Activated CD4-positive, alpha-beta T cell treated with anti-CD3 and anti-CD28 coated beads, Interleukin-2, Interleukin-6, amounts not matched to agents 100 ng/mL and 50 ng/mL, durations not matched to agents 16 hours and 8 hours (primary cell): ENCODE data around the gene CDC73.

Experiments
- DNase-seq: peaks from one replicate; pipeline ENCODE4 v3.0.0-alpha.2; 2020

Gene CDC73

DNA sequence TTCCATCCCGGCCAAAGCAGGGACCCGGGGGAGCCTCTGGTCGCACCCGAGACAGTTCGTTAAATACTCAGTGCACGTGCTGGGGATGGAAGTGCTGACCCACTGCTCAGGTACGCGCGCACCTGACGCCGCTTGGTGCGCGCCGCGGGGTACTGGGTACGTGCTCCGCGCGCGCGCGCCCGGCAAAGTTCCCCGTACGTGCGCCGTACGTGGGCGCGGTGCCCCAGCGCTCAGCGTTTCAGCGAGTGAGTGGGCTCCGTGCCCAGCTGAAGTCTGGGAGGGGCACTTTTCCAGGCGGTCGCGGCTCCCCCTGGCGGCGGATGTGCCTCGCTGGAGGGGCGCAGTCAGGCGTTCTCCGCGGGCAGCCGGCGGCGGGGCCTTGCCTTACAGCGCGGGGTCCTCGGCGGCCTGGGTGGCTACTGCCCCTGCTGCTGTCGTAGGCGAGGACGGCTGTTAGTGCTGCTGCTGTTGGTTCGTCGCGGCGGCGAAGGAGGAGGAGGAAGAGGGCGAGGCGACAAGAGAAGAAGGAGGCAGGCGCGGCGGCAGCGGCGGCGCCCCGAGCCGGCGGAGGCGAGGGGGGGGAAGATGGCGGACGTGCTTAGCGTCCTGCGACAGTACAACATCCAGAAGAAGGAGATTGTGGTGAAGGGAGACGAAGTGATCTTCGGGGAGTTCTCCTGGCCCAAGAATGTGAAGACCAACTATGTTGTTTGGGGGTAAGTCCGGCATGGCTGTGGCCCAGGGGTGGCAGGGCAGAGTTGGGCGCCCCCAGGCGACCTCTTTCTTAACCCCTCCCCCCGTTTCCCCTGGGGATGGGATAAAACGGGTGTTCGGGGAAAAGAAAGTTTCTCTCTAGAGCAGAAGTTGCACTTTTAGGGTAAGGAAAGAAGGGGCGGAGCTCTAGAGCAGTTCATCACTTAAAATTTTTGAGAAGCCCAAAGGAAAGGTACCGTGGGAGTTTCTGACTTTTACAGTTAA lies at the start of gene CDC73:
CDC73 (plus strand) TSS at position 416 of the 978 bp plus-strand sequence; CDS start at position 586, 170 bp downstream.
- peak; percentile 99 for DNase-seq

DNA sequence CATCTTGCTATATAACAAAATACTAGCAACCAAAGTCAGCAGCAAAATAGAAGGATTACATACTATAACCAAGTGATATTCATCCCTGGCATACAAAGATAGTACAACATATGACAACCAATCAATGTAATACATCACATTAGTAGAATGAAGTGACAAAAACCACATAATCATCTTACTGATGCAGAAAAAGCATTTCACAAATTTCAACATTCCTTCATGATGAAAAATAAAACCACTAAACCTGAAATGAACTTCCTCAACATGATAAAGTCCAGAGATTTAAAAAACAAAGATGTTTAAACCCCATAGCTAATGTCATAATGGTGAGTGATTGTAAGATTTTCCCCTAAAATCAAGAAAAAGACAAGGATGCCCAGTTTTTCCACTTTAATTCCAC lies 43.8 kb upstream of the CDC73 start:
- DNase-seq = no peak

DNA sequence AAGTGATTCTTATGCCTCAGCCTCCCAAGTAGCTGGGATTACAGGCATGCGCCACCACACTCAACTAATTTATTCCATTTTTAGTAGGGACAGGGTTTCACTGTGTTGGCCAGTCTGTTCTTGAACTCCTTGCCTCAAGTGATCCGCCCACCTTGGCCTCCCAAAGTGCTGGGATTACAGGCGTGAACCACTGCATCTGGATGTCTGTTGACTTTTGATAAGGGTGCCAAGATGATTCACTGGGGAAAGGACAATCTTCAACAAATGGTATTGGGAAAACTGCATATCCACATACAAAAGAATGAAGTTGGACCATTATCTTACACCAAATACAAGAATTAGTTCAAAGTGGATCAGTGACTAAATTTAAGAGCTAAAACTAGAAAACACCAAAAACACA lies 42.6 kb upstream of the CDC73 start:
- DNase-seq = no peak

DNA sequence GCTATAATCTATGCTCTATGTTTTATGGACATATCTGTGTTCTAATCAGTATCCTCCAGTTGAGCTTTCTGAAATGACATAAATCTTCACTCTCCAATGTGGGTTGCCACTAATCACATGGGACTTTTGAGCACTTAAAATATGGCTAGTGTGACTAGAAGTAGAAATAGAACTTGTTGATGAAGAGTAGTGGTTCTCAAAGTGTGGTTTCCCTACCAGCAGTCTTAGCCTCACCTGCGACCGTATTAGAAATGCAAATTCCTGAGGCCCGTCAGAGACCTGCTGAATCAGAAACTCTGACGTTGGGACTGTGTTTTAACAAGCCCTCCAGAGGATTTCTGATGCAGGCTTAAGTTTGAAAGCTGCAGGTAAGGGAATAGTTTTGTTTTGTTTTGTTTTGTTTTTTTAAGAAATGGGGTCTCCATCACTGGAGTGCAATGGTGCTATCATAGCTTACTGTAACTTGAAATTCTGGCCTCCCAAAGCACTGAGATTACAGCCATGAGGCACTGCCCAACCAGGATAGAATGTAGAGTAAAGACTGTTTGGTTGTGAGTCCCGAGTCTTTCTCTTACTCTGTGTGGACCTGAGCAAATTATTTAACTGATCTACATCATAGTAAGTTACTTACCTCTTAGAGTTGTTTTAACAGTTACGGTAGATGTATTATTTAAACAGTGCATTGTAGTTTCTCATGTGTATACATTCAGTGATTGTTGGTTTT lies 38.3 kb upstream of the CDC73 start:
- no peak for DNase-seq

DNA sequence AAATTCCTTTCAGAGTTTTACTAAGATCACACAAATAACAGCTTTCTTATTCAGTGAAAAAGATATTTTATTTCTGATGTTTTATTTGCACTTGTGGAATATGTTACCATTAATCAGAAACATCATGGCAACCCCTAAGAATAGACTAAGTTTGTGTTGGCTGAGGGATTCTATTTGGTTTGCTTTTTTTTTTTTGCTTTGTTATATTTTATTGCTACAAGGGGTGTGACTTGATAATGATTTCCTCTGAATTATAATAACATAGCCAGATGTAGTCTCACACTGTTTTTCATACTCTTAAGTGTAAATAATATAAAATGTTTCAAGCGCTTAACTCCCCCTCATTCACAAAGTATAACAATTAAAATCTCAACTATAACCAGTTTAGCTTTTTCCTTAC lies 36.6 kb upstream of the CDC73 start:
- DNase-seq = no peak

DNA sequence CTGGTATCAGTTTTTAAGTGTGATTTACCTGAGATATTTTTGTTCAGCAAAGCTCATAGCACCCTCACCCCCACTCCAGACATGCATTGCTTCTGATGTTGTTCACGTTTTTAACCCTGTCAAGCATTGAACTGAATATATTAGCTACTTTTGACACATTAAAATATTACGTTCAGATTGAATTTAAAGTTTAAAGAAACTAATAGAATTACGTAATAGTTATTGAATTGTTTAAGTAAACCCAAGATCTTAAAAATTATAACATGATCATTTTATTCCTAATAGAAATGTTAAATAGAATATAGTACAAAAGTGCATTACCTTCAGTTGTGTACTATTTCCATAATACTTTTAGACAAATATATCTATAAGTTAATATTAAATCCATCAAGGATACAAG lies 35.5 kb upstream of the CDC73 start:
- DNase-seq = no peak

DNA sequence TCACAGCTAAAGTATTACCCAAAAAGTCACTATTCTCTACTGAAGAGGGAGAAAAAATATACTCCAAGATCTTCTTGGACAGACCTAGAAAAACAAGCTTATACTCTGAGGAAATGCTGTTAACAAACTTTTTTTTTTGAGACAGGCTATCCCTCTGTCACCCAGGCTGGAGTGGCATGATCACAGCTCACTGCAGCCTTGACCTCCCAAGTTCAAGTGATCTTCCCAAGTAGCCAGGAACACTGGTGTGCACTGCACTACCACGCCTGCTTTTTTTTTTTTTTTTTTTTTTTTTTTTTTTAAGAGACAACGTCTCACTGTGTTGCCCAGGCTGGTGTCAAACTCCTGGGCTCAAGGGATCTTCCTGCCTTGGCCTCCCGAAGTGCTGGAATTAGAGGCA lies 33.9 kb upstream of the CDC73 start:
- no peak for DNase-seq

DNA sequence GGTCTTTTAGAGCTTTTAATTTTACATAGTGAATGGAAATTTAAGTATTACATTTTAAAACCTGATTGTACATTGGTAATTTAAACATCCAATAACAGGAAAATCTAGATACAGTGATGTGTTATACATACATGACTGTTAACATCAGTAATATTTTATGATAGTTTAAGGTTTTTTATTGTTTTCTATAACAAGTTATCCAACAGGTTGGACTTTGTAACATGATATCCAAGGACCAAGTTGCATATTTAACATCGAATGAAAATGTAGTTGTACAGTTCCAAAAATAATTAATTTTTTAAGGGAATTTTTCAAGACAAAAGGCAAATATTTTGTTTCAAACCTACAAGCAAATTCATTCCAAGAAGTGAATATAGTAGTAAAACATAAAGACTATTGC lies 31.0 kb upstream of the CDC73 start:
- no peak for DNase-seq

DNA sequence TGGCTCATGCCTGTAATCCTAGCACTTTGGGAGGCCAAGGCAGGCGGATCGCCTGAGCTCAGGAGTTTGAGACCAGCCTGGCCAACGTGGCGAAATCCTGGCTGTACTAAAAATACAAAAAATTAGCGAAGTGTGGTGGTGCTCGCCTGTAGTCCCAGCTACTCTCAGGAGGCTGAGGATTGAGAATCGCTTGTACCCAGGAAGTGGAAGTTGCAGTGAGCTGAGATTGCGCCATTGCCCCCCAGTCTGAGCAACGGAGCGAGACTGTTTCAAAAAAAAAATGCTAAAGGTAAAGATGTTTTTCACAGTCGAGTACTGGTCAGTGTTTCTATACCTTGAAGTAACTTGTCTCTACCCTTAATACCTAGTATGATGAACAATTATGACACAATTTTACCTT lies 27.7 kb upstream of the CDC73 start:
- no peak for DNase-seq

DNA sequence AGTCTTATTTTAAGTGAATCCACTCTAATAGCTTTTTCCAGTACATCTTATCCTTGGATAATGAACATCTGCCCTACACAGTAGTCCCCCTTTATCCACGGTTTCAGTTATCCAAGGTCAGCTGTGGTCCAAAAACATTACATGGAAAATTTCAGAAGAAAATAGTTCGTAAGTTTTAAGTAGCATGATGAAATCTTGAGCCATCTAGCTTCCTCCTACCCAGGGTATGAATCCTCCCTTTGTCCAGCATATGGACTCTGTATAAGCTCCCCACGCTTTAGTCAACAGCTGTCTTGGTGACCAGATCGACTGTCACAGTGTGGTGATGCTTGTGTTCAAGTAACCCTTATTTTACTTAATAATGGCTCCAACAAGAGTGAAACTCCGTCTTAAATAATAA lies 19.2 kb upstream of the CDC73 start:
- no peak for DNase-seq

DNA sequence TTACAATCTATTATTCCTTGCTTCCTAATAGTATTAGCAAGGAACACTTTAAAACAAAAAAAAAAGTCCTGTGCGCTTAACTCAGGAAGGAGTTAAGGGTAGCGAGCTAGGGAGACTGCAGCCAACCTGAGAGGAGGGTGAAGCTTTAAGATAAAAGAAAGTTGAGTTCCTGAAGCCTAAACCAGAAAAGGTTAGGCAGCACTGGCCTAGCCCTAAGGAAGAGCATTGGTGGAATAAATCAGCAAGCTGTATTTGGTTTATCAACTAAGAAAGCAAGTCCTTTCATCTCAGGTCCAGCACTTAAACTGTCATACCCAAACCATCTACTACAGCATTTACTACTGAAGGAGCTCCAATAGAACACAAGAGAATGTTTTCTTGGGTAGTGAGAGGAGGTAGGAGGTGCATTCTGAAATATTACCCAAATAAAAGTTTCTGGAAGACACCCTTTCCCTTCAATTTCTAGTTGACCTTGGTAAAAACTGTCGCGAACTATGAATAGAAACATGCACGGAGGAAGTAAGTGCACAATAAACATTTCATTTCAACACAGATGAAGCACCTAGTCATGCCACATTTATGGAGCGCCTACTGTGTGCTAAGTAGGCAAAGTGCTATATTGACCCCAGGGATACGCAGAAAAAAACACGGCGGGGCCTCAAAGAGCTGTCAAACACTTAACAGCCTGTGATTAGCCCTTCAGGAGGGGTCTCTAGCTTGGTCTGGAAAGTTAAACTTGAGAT lies 17.9 kb upstream of the CDC73 start:
- DNase-seq = peak; percentile 18

DNA sequence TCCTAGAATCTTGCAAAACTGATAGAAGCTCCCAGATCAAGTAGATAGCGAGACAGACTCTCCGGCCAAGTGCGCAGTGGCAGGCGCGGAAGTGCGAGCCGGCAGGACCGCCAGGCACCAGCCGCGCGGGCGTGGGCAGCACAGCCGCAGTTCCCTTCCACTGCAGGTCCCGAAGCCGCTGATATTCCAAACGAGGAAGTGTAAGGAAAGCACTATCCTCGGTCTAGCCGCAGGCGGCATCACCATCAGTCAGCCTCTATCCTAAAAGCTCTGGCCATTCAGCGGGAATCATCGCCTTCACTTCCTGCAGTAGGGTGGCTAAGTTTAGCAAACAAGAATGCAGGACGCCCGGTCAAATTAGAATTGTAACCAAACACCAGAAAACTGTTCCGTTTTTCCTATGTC lies 17.3 kb upstream of the CDC73 start:
- peak; percentile 32 for DNase-seq

DNA sequence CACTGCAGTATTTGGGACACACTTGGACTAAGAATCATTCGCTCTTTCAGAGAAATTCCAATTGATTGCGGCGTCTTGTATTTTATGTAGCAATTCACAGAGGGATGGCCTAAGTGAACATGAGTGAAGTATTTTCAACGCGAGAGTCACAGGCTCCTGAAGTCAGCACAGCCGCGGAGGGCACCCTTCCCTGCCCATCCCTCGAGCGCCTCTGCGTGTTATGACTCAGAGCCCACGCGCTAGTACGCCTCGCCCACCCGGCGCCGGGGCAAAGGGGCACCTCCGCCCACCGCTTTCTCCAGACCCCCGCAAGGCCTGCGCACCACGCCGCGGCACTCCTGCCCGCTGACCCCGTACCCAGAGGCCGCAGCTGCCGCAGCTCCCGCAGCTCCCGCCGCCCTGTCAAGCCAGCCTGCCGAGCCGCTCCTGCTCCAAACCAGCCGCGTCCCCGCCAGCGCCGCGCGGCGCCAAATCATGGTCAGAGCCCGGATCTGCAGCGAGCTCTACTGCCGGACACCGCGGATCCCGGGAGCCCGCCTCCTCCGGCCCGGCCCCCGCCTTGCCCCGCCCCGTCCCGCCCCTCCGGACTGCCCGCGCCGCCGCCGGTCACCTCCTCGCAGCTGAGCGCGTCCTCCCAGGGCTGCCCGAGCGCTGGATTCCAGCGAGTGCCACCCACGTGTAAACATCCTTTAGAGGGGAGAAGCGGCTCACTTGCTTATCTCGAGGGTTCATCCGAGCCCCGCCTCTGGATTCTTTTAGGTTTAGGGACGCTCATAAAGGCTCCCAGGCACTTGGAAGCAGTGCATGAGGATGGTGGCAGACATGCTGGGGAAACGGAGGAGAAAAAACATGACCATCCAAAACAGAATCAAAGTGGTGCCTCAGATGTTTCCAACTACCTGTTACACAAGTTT lies 16.7 kb upstream of the CDC73 start, which contains the start of gene GLRX2:
GLRX2 (minus strand) TSS at position 508 of the 914 bp plus-strand sequence; CDS start at position 476, 32 bp downstream.
- DNase-seq = peak; percentile 79

DNA sequence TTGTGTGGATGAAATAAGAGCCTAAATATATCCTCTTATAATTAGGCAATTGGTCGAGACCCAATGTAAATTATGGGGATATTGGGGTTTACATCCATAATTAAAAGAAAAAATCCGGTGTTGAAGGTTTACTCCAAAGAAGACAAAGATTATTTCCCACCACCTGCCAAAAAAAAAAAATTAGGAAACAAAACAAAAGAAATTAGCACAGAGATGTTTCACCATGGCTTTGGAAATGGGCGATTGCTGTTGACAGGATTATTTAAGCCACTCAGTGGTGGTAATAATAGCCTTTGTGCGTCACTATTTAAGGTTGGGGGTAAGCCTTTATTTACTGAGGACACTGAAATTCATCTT lies 16.0 kb upstream of the CDC73 start:
- no peak for DNase-seq

DNA sequence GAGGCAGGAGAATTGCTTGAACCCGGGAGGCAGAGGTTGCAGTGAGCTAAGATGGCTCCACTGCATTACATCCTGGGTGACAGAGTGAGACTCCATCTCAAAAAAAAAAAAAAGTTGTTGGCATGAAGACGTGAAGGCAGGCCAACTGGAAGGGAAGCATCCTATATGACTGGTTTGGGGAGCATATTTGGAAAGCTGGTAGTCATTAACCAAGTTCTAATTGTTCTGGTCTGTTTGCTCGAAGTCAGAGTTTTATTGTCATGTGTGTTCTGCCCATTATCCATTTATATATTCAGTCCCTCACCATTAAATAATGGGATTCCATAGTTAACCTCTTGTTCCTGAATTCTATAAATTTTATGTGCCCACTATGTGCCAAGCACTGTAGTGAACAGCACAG lies 13.4 kb upstream of the CDC73 start:
- DNase-seq = no peak

DNA sequence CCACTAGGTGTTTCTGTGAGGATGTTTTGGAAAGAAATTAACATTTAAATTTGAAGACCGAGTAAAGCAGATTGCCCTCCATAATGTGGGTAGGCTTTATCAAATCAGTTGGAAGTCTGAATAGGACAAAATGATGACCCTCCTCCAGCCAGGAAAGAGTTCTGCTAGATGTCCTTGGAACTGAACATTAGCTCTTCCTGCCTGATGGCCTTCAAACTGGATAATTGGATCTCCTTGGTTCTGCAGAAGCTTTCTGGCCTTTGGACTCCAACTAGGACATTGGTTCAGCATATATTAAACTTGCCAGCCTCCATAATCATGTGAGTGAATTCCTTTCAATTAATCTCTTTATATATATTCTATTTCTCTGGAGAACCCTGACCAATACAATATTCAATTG lies 12.2 kb upstream of the CDC73 start:
- DNase-seq = no peak

DNA sequence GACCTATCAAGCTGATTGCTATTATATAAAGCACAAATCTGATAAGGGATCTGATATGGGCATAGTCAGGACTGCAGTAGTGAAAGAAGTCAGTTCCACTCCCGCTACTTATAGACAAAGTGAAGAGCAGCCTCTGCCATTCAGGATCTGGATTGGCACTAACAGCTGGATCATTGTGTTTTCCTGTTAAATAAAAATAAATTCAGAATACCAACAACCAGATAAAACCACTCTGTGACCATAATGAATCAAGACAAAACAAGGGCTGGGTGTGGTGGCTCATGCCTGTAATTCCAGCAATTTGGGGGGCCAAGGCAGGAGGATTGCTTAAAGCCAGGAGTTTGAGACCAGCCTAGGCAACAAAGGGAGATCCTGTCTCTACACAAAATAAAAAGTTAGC lies 11.6 kb upstream of the CDC73 start:
- DNase-seq = no peak

DNA sequence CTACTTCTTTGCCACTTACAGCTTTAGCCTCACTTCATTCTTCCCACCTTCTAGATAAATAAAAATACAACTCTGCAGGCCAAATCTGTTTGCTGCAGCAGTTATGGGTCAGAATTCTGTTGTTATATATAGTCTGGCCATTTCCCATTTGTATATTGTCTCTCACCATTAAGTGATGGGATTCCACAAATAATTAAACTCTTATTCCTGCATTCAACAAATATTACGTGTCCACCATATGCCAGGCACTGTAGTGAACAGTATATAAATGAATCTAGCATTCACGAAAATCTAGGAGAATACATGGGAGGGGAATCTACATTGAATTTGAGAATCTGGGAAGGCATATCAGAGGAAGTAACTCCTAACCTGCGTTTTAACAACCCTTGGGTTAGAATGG lies 11.0 kb upstream of the CDC73 start:
- DNase-seq = no peak

DNA sequence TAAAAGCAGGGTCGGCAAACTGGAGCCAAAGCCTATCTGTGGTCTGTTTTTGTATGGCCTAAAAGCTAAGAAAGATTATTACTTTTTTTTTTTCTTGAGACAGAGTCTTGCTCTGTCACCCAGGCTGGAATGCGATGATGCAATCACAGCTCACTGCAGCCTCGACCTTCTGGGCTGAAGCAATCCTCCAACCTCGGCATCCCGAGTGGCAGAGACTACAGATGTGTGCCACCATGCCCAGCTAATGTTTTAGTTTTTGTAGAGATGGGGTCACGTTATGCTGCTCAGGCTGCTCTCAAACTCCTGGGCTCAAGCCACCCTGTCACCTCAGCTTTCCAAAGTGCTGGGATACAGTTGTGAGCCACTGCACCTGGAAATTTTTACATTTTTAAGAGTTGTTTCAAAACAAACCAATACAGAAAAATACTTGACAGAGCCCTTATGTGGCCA lies 10.2 kb upstream of the CDC73 start:
- no peak for DNase-seq

DNA sequence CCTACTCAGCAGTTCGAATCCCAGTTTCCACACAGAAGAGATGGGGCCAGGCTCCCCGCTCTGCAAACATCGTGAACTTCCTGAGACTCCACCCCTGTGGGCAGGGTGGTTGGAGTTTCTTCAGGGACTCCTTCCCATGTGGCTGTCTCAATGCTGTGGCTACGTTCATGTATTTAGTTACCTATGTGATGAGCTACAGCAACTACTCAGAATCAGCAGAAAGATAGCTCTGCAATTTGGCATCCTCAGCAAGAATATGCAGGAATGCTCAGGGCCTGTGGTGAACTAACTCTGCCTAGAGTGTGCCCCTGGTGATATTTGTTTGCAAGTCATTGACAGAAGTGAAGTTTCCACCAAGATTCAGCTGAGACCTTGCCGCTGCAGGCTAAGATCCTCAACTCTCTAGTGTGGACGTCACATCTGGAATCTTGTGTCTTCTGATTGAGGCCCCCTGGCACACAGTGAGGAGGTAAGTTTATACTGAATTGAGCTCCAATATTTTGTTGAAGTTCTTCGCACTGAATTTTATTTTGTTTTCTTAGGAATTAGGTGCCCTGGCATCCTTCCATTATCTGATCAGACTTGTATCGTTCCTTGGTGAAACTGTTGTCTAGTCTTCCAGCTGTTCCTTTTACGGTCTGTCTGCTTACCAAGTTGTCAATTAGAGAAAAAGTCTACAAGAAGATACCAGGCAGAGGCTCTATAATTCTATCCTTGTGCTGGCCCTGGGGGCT lies 8.4 kb upstream of the CDC73 start:
- DNase-seq = no peak

DNA sequence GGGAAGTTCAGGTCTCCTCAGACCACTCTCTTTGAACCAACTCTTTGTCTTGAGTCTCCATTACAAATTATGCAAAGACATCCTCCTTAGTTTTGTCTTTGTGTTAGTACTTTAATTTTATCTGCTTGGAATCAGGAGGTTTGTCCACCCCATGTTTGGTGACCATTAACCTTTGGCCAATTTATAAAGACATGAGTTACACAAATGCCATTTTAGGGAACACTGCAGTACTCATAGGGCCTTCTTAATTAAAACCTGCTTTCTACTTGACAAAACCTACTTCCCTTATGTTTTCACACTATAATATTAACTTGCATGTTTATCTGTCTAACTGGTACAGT lies 7.9 kb upstream of the CDC73 start:
- no peak for DNase-seq
